ENCODE measurements around the gene STK11IP.

STK11IP gene

DNA sequence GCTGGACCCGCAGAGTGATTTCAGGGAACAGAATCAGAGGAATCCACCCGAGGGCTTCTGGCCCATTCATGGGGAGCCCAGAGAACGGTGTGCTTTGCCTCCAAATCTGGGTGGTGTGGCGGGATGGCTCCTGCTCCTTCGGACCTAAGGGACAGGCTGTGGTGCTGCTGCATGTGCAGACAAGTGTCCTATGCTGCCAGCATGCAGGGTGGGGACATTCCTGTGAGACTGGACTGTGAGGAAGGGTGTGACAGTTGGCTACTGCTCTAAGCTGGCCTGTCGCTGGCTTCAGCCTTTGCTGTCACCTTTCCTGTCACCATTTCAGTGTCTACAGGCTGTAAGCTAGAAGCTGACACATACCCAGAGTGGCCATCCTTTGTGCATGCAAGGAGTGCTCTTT, 26.9 kb downstream of the STK11IP start:
- Histone ChIP-seq H3K36me3 (replicated peaks) (no peaks in the 10 kb centered on the region), H3K9me3 (no peaks in the 10 kb centered on the region), H3K27me3 (ENCODE audit: low read depth) (no peaks in the 10 kb centered on the region; the same call in 1 of the 2 replicates), H3K4me3 (no peak overlapping the region), H3K4me1 (peaks cover 8% of the 10 kb centered on the region; the same call in 1 of the 2 replicates)
- in situ Hi-C loops (cut with MboI; ENCODE audit: low sequenced_read_pairs) = no loop called here
- no peak for DNase-seq (ENCODE audit: low spot score in 2 of 2)

DNA sequence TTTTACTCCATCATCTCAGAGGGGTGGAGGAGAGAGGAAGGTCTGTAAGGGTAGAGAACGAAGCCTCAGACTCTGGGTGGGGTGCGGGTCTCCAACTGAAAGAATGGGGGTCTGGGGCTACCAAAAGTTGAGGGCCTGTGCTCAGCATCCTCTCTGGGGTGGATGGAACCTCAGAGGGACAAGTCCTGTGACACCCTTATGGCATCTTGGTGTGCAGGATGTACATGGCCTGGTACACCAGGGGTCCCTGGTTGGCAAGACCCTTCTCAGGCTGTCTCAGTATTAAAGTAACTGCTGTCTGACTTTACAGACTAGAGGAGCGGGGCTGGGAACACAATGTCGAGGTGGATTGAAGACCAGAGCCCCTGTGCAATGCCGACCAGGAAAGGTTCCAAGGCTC, 27.5 kb downstream of the STK11IP start:
- Histone ChIP-seq H3K4me3 (no peak overlapping the region), H3K36me3 (replicated peaks) (no peaks in the 10 kb centered on the region), H3K27me3 (ENCODE audit: low read depth) (no peaks in the 10 kb centered on the region; the same call in 1 of the 2 replicates), H3K9me3 (no peaks in the 10 kb centered on the region), H3K4me1 (peaks cover 8% of the 10 kb centered on the region; the same call in 1 of the 2 replicates)
- DNase-seq (ENCODE audit: low spot score in 2 of 2) = no peak
- in situ Hi-C loops (cut with MboI; ENCODE audit: low sequenced_read_pairs) = no loop called here

DNA sequence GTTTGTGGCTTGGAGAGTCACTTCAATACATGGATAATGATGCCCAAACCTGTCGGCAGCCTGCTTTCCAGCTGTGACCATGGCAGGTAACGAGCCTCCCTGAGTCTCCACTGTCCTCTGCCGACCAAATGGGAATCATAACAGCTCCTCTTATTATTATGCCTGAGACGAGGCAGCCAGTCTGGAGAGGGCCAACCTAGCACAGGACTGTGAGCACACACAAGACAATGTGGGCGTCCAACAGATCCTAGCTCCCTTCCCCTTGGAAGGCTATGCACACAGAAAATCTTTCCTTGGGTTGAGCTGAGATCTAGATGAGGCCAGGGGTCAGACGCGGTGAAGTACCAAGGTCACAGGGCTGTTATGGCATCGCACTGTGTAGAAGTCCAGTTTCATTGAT, 28.9 kb downstream of the STK11IP start:
- H3K4me3 ChIP-seq = no peak overlapping the region
- DNase-seq (ENCODE audit: low spot score in 2 of 2) = no peak
- no peaks in the 10 kb centered on the region for H3K36me3 ChIP-seq (replicated peaks)
- H3K27me3 ChIP-seq (ENCODE audit: low read depth) = no peaks in the 10 kb centered on the region; the same call in 1 of the 2 replicates
- in situ Hi-C loops (cut with MboI; ENCODE audit: low sequenced_read_pairs) = no loop called here
- H3K9me3 ChIP-seq = no peaks in the 10 kb centered on the region
- peaks cover 8% of the 10 kb centered on the region; the same call in 1 of the 2 replicates for H3K4me1 ChIP-seq

- in situ Hi-C loops (cut with MboI; ENCODE audit: low sequenced_read_pairs) = no loop called here
- H3K4me3 ChIP-seq = peak within 1 kb of the TSS; percentile 46
- peaks cover 8% of the 10 kb centered on the region; the same call in 1 of the 2 replicates for H3K4me1 ChIP-seq
- DNase-seq (ENCODE audit: low spot score in 2 of 2) = peak; percentile 19 to 50
- no peaks in the 10 kb centered on the region; the same call in 1 of the 2 replicates for H3K27me3 ChIP-seq (ENCODE audit: low read depth)
- H3K36me3 ChIP-seq (replicated peaks) = no peaks in the 10 kb centered on the region
- no peaks in the 10 kb centered on the region for H3K9me3 ChIP-seq
These were observed 29.7 kb downstream of the STK11IP start, which contains the start of gene SLC4A3 for GRCh38 chr2:219627103-219628100. Gene SLC4A3, plus strand, starts transcription at chr2:219627630. Its CDS starts 363 bp downstream, at chr2:219627993.

DNA sequence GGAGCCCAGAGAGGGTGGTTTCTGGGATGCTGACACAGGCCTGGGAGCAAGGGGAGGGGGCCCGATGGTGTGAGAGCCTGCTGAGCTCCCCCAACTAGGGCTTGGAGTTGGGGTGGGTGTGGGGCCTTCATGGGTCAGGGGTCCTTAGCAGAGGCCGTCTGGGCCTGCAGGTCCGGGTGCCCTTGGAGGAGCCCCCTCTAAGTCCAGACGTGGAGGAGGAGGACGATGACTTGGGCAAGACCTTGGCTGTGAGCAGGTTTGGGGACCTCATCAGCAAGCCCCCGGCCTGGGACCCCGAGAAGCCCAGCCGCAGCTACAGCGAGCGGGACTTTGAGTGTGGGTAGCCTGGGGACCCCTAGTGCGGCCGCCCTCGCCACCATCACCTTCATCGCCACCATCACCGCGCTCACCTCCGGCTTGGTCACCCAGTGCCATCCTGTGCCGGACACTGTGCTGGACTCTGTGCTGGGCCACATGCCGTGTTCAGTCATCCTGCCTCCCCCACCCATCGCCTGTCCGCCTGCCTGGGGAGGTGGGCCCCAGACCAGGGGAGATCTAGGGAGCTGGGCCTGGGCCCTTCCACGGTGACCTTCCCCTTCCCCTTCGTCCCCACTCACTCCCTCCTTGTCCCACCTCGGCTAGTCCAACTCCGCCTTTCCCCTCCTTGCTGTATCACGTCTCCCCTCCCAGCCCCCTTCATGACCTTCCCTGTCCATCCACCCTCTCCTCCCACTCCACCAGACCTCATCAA, 30.8 kb downstream of the STK11IP start:
- DNase-seq (ENCODE audit: low spot score in 2 of 2) = no peak
- H3K36me3 ChIP-seq (replicated peaks) = no peaks in the 10 kb centered on the region
- peak overlapping the region; percentile 46 for H3K4me3 ChIP-seq
- H3K27me3 ChIP-seq (ENCODE audit: low read depth) = no peaks in the 10 kb centered on the region
- in situ Hi-C loops (cut with MboI; ENCODE audit: low sequenced_read_pairs) = no loop called here
- H3K9me3 ChIP-seq = no peaks in the 10 kb centered on the region
- H3K4me1 ChIP-seq = peaks cover 8% of the 10 kb centered on the region; the same call in 1 of the 2 replicates

GRCh38 chr2:219628986-219629901, 31.6 kb downstream of the STK11IP start:
- in situ Hi-C loops (cut with MboI; ENCODE audit: low sequenced_read_pairs) = no loop called here
- Histone ChIP-seq H3K4me1 (peaks cover 8% of the 10 kb centered on the region; the same call in 1 of the 2 replicates), H3K36me3 (replicated peaks) (no peaks in the 10 kb centered on the region), H3K27me3 (ENCODE audit: low read depth) (no peaks in the 10 kb centered on the region), H3K9me3 (no peaks in the 10 kb centered on the region), H3K4me3 (no peak overlapping the region)
- DNase-seq (ENCODE audit: low spot score in 2 of 2) = no peak

GRCh38 chr2:219629976-219630695, 32.5 kb downstream of the STK11IP start:
- no peak for DNase-seq (ENCODE audit: low spot score in 2 of 2)

GRCh38 chr2:219630770-219631405, 33.2 kb downstream of the STK11IP start:
- H3K4me3 ChIP-seq = no peak overlapping the region
- no peak for DNase-seq (ENCODE audit: low spot score in 2 of 2)
- in situ Hi-C loops (cut with MboI; ENCODE audit: low sequenced_read_pairs) = no loop called here
- H3K9me3 ChIP-seq = no peaks in the 10 kb centered on the region
- peaks cover 8% of the 10 kb centered on the region; the same call in 1 of the 2 replicates for H3K4me1 ChIP-seq
- no peaks in the 10 kb centered on the region for H3K36me3 ChIP-seq (replicated peaks)
- no peaks in the 10 kb centered on the region for H3K27me3 ChIP-seq (ENCODE audit: low read depth)

More at GRCh38 chr2:219629976-219630695, 32.5 kb downstream of the STK11IP start:
- no peaks in the 10 kb centered on the region for H3K36me3 ChIP-seq (replicated peaks)
- no peaks in the 10 kb centered on the region for H3K9me3 ChIP-seq
- H3K4me3 ChIP-seq = no peak overlapping the region
- no peaks in the 10 kb centered on the region for H3K27me3 ChIP-seq (ENCODE audit: low read depth)
- in situ Hi-C loops (cut with MboI; ENCODE audit: low sequenced_read_pairs) = no loop called here
- peaks cover 8% of the 10 kb centered on the region; the same call in 1 of the 2 replicates for H3K4me1 ChIP-seq

GRCh38 chr2:219631406-219631891, 33.8 kb downstream of the STK11IP start:
- H3K27me3 ChIP-seq (ENCODE audit: low read depth) = no peaks in the 10 kb centered on the region
- peaks cover 8% of the 10 kb centered on the region; the same call in 1 of the 2 replicates for H3K4me1 ChIP-seq
- H3K36me3 ChIP-seq (replicated peaks) = no peaks in the 10 kb centered on the region
- H3K4me3 ChIP-seq = no peak overlapping the region
- H3K9me3 ChIP-seq = no peaks in the 10 kb centered on the region
- DNase-seq (ENCODE audit: low spot score in 2 of 2) = no peak
- in situ Hi-C loops (cut with MboI; ENCODE audit: low sequenced_read_pairs) = no loop called here

- no peaks in the 10 kb centered on the region for H3K36me3 ChIP-seq (replicated peaks)
- H3K27me3 ChIP-seq (ENCODE audit: low read depth) = no peaks in the 10 kb centered on the region
These were observed 34.5 kb downstream of the STK11IP start for GRCh38 chr2:219631904-219632759.

DNA sequence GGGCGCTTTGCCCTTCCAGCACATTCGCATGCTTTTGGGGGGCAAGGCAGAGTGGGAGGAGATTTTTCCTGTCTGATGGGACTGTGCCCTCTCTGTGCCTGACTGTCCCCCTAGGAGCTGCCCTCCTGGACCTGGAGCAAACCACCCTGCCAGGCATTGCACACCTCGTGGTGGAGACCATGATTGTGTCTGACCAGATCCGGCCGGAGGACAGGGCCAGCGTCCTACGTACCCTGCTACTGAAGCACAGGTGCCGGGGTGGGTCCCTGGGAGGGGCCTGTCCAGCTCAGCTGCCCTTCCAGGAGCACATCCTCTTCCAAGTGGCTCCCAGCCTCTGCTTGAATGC, 35.1 kb downstream of the STK11IP start:
- Histone ChIP-seq H3K9me3 (no peaks in the 10 kb centered on the region), H3K36me3 (replicated peaks) (no peaks in the 10 kb centered on the region), H3K4me3 (no peak overlapping the region), H3K4me1 (peaks cover 3% of the 10 kb centered on the region; the same call in 1 of the 2 replicates), H3K27me3 (ENCODE audit: low read depth) (no peaks in the 10 kb centered on the region)
- no peak for DNase-seq (ENCODE audit: low spot score in 2 of 2)
- in situ Hi-C loops (cut with MboI; ENCODE audit: low sequenced_read_pairs) = no loop called here

More at GRCh38 chr2:219631904-219632759, 34.5 kb downstream of the STK11IP start:
- Histone ChIP-seq H3K4me3 (no peak overlapping the region), H3K9me3 (no peaks in the 10 kb centered on the region), H3K4me1 (peaks cover 4% of the 10 kb centered on the region; the same call in 1 of the 2 replicates)
- in situ Hi-C loops (cut with MboI; ENCODE audit: low sequenced_read_pairs) = no loop called here
- peak in 1 of 2 experiments; percentile 10 for DNase-seq (ENCODE audit: low spot score in 2 of 2)

Data from HAP-1 (cell line).